ENCODE data around the gene TTC28.

The TTC28 gene

GRCh38 chr22:28329186-28330073, 350.2 kb downstream of the TTC28 start:
- TF ChIP-seq CTCF (IDR thresholded peaks at IDR 0.05; ENCODE audit: extremely low read depth, missing control alignments), result no peak

GRCh38 chr22:28328756-28329155, 350.9 kb downstream of the TTC28 start:
- DNase-seq (ENCODE audit: low spot score), result no peak
- TF ChIP-seq CTCF (IDR thresholded peaks at IDR 0.05; ENCODE audit: extremely low read depth, missing control alignments), result no peak

More at GRCh38 chr22:28329186-28330073, 350.2 kb downstream of the TTC28 start:
- DNase-seq (ENCODE audit: low spot score), result no peak

- no peak for TF ChIP-seq CTCF (IDR thresholded peaks at IDR 0.05; ENCODE audit: extremely low read depth, missing control alignments)
- no peak for DNase-seq (ENCODE audit: low spot score)
Measured at GRCh38 chr22:28316014-28316413, 363.6 kb downstream of the TTC28 start.

GRCh38 chr22:28314959-28315358, 364.7 kb downstream of the TTC28 start:
- TF ChIP-seq CTCF (IDR thresholded peaks at IDR 0.05; ENCODE audit: extremely low read depth, missing control alignments), result no peak
- DNase-seq (ENCODE audit: low spot score), result no peak

GRCh38 chr22:28310299-28310698, 369.3 kb downstream of the TTC28 start:
- no peak for TF ChIP-seq CTCF (IDR thresholded peaks at IDR 0.05; ENCODE audit: extremely low read depth, missing control alignments)
- no peak for DNase-seq (ENCODE audit: low spot score)

- no peak for DNase-seq (ENCODE audit: low spot score)
- TF ChIP-seq CTCF (IDR thresholded peaks at IDR 0.05; ENCODE audit: extremely low read depth, missing control alignments), result no peak
Measured at GRCh38 chr22:28299753-28300152, 379.9 kb downstream of the TTC28 start.

GRCh38 chr22:28299309-28299708, 380.3 kb downstream of the TTC28 start:
- no peak for TF ChIP-seq CTCF (IDR thresholded peaks at IDR 0.05; ENCODE audit: extremely low read depth, missing control alignments)
- DNase-seq (ENCODE audit: low spot score), result no peak

All from GM20000 (cell line).